EH (cell line): ENCODE results near the gene PLK1.
"Not testable (repeated sequence)": the region's sequence is repeated elsewhere in the genome, so short reads cannot be mapped to it uniquely, and the experiment has no call there.

Source experiments
- DNase-seq: peaks from one replicate; pipeline ENCODE4 v3.0.0-alpha.2; 2015; ENCODE audit warnings: low read depth

The PLK1 gene

DNA sequence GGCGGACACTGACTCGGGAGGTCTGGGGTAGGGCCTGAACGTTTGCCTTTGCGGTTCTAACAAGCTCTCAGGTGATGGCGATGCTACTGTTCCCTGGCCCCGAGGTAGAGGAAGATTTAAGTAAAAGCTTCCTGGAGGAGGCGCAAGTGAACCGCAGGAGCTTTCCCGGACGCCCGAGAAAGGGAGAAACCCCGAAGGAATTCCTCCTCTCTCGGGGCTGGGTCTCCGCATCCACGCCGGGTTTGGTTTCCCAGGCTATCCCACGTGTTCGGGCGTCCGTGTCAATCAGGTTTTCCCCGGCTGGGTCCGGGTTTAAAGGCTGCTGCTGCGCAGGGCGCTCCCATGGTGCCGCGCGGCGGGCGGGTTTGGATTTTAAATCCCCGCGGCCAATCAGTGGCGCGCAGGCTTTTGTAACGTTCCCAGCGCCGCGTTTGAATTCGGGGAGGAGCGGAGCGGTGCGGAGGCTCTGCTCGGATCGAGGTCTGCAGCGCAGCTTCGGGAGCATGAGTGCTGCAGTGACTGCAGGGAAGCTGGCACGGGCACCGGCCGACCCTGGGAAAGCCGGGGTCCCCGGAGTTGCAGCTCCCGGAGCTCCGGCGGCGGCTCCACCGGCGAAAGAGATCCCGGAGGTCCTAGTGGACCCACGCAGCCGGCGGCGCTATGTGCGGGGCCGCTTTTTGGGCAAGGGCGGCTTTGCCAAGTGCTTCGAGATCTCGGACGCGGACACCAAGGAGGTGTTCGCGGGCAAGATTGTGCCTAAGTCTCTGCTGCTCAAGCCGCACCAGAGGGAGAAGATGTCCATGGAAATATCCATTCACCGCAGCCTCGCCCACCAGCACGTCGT is at the start of gene PLK1:
Gene PLK1, plus strand, starts transcription at position 460 of the 844 bp plus-strand sequence. Its CDS starts 44 bp downstream, at position 504.
- peak; percentile 85 for DNase-seq

DNA sequence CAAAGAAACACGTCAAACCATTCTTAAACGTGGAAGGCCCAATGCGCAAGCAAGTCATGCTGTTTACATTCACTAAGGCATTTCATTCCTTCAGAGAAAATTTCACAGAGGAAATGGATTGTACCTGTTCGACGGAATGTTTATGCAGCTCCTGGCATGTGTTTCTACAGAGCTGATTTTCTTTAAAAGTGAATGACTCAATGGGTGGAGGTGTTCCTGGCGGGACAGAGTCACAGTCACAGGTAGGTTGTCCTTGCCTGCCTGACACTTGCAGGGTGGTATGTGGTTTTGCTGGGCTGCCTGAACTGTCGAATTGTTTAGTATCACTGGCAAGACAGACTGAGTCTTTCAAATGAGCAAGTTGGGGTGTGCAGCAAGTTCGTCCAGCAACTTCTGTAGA is 49.2 kb upstream of the PLK1 start:
- DNase-seq, result no peak

DNA sequence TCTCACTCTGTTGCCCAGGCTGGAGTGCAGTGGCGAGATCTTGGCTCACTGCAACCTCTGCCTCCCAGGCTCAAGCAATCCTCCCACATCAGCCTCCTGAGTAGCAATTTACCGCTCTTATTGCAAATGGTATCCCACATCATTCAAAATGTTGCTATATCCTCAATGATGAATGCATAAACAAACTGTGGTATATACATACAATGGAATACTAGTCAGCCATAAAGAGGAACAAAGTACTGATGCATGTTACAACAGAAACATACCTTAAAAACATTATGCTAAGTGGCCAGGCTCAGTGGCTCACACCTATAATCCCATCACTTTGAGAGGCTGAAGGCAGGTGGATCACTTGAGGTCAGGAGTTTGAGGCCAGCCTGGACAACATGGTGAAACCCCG is 46.8 kb upstream of the PLK1 start:
- DNase-seq, result not testable (repeated sequence)

DNA sequence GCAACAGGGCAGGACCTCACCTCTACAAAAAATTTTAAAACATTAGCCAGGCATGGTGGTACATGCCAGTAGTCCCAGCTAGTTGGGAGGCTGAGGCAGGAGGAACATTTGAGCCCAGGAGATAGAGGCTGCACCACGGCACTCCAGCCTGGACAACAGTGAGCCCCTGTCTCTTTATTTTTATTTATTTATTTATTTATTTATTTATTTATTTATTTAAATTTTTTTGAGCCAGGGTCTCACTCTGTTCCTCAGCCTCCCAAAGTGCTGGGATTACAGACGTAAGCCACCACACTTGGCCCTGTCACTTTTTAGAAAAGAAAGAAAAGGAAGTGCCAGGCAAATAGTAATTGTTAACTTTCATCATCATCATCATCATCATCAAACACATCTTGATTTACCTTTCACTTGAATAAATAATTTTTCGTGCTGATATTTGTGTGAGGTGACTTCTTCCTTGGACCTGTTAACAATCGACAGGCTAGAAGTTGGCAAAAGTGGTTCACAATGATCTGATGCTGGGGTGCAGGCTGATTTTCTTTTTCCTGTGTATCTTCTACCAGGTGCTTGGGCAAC is 44.1 kb upstream of the PLK1 start:
- no peak for DNase-seq

DNA sequence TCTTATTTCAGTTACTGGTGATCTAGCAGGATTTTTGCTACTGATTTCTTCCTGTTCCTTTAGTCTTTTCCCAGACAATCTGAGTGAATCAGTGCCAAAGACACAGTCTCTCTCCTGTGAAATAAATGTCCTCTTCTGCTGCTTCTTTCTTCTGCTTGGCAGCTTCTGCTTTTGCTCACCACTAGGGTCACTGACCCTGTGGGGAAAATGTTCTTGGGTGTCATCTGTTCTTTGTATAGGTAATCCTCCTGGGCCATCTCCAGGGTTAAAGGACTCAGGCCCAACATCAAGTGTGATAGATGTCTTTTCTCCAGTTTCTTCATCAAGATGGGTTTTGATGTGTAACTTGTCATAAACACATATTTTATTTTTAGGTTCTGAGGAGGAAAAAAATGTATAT is 42.7 kb upstream of the PLK1 start:
- DNase-seq, result no peak

DNA sequence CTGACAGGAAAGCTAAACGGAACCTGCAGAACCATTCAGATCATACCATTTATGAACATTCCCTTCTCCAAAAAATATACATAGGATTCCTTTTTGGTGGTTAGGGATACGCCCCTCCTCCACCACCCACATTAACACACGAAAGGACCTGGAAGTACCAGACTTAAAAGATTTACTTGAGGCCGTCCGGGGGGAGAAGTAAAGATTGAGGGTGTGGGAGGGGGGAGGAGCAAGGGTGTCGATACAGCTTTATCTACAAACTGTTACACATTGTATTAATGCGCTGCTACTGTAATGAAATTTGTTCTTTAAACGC is 38.1 kb upstream of the PLK1 start:
- no peak for DNase-seq

DNA sequence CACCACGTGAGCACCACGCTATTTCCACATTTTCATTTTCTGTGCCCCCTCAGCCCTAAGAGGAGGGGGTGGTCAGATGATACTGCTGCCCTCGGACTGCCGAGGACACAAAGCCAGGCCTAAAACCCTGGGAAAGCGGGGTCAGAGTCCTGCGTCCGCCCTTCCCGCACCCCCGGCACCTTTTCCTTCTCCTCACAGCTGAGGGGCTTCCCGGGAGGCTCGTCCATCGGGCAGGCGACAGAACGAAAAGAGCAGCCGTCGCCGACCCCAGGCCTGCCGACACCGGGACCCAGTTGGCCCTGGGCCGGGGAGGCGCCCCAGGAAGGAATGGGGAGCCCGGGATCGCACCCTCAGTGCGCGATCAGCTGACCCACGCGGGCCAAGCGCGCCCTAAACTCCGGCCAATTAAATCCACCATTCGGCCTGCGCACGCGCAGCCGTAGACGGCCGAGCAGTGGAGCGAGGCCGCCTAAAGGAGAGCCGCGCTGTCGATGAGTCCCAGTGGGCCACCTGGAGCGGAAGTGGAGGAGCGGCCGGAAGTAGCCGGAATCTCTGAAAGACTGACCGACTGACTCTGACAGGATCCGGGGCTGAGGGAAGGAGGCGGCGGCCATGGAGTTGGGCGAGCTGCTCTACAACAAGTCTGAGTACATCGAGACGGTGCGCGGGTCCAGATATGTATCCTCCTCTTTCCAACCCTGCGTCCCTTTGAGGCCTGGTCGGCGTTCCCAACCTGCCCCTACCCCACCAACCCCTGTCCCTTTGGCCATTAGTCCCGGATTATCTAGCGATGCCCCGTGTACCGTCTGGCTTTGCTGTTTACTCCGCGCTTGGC is 37.5 kb upstream of the PLK1 start, which contains the start of the genes DCTN5 and PALB2:
Gene DCTN5, plus strand, starts transcription at position 536 of the 835 bp plus-strand sequence. Its CDS starts 77 bp downstream, at position 613.
Gene PALB2, minus strand, starts transcription at position 380 of the 835 bp plus-strand sequence. Its CDS starts 153 bp downstream, at position 227.
- peak; percentile 96 for DNase-seq

DNA sequence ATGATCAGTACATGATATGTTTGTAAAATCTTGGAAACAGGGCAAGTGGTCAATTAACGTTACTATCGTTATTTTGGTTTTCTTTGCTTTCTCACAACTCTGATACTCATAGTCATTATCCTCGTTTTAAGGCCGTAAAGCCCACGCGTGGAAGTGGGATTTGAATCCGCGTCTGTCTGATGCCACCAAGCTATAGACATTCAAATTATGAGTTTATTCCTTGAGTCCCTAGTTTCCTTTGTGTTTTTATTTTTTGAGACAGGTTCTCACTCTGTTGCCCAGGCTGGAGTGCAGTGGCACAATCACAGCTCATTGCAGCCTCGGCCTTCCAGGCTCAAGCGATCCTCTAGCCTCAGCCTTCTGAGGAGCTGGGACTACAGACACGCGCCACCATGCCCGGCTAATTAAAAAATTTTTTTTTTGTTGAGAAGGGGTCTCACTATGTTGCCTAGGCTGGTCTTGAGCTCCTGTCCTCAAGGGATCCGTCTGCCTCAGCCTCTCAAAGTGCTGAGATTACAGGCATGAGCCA is 36.4 kb upstream of the PLK1 start:
- no peak for DNase-seq

DNA sequence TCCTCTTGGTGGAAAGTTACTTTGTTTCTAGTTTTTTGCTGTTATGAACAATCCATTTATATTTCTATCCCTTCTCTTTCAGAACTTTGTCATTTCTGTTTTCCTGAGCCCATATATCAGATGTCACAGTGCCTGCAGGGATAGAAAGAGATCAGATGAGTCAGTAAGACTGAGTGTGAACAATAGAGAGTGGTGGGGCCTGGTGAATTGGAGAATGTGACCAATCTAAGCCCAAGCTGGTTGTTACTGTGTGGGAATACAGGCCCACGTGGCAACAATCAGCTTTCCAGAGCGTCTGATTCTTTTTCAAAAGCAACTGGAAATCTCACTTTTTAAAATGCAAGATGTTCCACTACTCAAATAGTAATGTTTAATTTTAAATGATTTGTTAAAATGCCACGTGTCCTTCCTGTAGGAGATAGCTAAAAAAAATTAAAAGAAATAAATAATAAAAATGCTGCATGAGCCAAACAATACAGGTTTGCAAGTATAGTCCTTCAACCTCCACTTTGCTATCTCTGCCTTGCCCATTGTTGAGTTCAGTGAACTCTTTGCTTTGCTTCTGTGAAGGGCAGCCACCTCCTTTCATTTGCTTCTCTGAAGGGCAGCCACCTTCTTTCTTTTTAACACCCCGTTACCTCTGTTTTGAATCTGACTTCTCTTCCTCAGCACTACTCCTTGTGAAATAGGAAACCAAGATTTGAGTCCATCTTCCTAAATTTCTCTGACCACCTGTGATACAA is 27.8 kb upstream of the PLK1 start:
- peak; percentile 37 for DNase-seq

DNA sequence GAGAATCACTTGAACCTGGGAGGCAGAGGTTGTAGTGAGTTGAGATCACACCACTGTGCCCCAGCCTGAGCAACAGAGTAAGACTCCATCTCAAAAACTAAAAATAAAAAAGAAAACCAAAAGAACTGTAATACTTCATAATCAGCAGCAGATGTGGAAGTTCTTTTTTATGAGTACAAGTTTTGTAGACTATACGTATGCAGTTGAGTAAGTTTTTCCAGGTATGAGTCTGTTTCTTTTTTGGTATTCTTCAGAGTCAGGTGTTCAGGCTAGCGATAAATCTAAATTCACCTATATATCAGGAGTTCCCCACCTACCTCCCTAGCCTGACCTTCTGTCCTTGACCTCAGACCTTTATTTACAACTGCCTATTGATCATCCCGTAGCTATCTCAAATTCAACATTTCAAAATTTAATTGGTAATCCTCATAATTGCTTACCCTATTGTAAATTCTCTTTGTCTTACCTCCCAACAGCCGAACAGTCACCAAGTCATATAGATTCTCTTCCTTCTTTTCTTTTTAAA is 26.7 kb upstream of the PLK1 start:
- DNase-seq, result no peak

DNA sequence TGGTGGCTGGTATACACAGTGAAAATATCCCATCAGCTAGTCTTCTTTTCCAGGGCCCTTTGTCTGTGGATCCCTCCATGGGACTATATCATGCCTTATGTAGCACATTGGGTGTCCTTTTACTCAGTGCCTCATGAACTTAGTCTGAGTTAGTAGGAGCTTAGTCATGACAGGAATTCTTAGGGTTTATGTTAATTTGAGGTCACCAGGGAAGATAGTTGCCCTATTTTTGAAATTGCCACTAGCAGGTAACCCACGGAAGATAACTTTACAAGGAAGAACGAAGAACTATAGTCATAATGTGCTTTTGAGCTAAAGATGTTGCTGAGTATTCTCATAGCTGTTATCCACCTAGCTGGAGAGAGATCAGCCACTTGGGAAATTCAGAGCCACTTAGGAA is 14.8 kb upstream of the PLK1 start:
- no peak for DNase-seq

DNA sequence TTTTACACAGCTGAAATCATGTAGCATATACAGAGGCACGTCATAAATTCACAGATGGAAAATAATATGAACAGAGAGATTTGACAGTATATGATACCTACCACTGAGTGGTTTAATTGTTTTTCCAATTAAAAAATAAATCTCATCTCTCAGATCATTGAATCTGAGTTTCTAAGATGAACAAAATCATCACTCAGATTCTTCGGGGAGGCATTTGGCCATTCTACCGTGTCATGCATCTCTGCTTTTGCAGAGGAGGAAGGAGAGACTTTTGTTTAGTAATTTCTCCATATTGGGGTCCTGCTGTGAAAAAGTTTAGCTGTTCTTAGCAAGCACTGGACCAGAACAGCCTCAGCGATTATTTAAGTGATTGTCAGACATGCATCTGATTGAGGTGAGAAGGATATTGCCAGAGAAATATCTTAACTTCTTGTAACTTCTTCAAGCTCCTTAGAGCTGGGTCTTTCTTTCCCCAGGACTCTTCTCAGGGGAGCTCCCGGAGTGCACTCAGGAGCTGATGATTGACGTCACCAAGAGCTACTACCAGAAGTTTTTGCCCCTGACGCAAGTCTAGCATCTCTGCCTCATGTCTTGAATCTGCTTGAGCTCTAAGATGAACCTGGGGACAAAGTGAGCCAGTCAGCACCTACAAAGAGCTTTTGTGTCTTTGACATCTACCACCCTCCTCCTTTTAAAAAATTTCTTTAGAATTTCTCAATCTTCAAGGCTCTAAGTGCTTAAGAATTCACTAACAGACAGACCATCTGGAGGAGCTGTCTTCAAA is 11.9 kb upstream of the PLK1 start:
- DNase-seq, result no peak

DNA sequence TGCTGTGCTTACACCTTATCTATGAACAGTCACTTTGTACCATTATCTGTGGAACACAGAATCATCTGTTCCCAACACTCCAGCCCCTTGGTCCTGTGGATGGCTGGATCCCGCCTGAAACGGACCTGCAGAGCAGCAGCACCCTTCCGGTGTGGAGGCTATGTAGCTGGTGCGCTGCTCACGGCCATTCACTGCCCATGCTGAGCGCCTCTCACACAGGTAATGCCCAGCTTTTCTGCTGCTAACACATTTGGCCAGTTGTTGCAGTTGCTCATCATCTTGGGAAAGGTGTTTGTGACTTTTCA is 11.4 kb upstream of the PLK1 start:
- no peak for DNase-seq

DNA sequence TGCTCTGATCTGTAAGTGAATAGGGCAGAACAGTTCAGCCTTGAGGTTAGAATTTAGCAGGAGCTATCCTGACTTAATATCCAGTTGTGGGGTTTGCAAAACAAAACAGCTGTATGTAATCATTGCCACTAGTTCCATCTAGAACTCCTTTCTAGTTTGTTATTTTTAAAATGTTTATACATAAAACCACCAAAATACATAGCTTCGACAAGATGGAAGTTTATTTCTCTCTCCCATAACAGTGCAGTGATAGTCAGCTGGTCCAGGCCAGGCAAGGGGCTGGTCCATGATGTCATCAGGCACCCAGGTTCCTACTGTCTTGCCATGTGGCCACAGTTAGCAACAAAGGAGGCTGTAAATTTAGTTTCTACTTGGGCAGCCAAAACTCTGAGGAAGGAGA is 10.5 kb upstream of the PLK1 start:
- no peak for DNase-seq

DNA sequence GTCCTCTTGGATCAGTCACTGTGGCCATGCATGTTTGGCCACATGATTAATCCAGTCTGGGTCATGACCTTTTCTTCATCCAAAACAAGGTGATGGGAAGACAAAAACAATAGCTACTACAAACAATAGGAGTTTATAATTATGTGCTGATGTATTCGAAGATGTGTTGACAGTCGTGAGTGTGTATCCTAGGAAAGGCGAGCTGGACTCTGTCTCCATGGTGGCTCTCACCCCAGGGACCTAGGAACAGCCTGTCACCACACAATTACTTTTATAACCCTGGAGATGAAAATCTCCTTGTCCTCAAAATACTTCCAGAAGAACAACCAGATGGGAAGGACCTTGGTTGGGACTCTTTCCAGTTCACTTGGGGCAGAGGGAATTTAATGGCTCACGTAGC is 9.8 kb upstream of the PLK1 start:
- no peak for DNase-seq

DNA sequence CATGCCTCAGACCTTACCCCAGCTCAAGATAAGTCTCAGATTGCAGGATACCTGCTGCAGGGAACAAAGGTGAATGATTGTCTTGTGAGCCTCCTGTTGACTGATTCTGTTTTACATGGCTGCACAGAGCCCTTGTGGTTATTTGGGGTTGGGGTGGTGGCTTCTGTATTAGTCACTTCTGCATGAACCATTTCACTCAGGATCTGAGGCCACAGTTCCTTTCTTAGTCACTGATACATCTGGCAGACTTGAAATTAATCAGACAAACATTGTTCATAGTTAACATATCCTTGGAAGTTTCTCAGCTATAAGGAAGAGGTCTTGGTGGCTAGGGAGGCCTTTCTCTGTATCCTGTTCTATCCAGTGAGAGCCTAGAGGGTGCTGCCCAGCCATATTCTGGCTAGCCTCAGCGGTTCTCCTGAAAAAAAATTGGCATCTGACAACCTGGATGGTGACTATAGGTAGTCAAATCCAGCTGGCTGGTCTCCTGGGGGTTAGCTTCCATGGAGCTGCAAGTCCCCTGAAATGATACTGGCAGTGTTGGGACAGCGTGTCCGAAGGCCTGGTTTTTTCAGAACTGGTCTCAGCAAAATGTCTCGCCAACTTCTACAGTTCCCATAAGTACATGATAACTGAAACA is 8.4 kb upstream of the PLK1 start:
- peak; percentile 86 for DNase-seq

DNA sequence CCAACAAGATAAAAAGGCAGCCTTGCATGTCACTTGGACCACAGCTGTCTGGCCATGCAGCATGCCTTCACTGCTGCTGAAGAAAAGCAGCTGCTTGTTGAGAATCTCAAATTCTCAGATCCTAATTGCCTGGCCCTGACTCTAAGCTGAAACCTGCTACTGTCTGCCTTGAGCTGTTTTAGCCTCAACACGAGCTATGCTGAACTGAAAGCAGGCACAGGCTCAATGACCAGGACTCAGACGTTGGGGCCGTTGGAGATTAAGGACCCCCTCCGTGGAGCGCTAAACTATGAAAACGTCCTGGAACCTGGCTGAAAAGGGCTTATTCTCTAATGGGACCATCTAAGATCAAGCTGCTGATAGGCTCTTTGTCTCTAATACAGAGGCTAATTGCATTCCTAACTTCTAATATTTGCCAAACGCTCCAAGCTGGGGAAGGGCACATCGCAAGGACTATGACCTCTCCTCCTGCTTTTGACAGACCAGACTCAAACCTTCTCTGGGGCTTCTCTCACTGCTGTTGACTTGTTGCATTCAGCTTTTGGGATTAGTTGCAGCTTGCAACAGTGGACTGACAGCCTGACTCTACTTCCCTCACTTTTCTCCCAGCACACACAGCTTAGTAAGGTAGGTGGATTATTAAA is 4.6 kb upstream of the PLK1 start:
- no peak for DNase-seq

DNA sequence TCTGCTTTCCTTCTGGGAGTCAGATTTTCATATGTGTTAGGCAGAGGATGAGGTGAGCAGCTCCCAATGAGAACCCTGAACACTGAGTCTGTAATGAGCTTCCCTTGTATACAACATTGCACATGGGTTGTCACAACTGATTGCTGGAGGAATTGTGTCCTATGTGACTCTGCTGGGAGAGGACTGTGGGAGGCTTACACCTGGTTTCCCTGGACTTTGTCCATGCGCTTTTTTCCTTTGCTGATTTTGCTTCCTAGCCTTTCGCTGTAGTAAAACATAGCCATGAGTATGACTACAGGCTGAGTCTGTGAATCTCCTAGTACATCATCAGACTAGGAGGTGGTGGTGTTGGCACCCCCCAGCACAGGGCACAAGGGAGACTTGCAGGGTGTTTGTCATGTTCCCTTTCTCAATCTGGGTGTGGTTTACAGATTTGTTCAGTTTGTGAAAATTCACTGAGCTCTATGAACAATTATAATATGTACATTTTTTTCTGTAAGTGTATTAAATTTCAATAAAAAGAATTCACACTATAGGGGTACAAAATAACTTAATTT is 1.7 kb upstream of the PLK1 start:
- no peak for DNase-seq

DNA sequence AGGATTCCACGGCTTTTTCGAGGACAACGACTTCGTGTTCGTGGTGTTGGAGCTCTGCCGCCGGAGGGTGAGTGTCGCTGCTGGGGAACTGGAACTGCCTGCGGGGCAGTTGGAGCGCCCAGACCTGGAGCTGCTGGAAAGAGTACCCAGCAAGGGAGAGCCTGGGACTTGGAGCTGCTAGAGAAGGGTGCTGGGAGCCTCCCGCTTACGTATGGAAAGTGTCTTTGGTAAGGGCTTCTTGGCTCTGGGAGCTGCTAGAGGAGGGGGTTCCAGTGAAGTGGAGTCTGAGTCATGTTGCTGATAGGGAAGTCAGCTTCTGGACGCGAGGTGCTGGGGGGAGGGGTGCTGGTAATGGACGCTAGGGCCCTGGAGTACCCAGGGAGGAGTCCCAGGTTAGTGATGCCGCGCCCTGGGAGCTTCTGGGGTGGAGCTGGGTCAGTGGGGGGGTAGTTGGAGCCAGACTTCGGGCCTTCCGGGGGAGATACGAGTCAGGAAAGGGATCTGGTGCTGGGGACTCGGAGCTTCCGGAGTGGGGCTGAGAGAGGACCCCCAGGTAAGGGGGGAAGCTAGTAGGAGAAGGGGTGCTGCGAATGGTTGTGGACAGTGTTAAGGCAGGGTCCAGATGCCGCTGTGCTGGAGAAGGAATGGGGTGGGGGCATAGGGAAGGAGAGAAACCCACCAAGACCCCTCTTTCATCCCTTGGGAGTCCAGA is 741 bp downstream of the PLK1 start:
- peak; percentile 50 for DNase-seq
